Skeletal muscle satellite cell (primary cell): Measurements from ENCODE around the gene PRKAR1A.
"Not testable (repeated sequence)": the region's sequence is repeated elsewhere in the genome, so short reads cannot be mapped to it uniquely, and the experiment has no call there.

ENCODE experiments used
- H3K27me3 ChIP-seq: 2 replicates; pipeline ENCODE4 v1.7.0; 2013; ENCODE audit warnings: low read length; ENCODE audit not compliant: control insufficient read depth, insufficient read depth
- H3K36me3 ChIP-seq: 2 replicates; pipeline ENCODE4 v1.7.0; 2013; ENCODE audit warnings: mild to moderate bottlenecking, control low read depth, low read length; ENCODE audit not compliant: insufficient read depth
- H3K4me1 ChIP-seq: 2 replicates; pipeline ENCODE4 v1.7.0; 2013; ENCODE audit warnings: low read length; ENCODE audit not compliant: control insufficient read depth, insufficient read depth
- H3K4me2 ChIP-seq: 2 replicates; pipeline ENCODE4 v1.7.0; 2013; ENCODE audit warnings: mild to moderate bottlenecking, low read length
- H3K4me3 ChIP-seq: 2 replicates; pipeline ENCODE4 v1.7.0; 2013; ENCODE audit warnings: low read length
- H3K9ac ChIP-seq: 2 replicates; pipeline ENCODE4 v1.7.0; 2013; ENCODE audit warnings: mild to moderate bottlenecking, low read depth, low read length, moderate library complexity
- H3K9me3 ChIP-seq: replicated peaks from 2 replicates; pipeline ENCODE4 v1.7.0; 2013; ENCODE audit warnings: mild to moderate bottlenecking, control low read depth, low read length

The PRKAR1A gene

DNA sequence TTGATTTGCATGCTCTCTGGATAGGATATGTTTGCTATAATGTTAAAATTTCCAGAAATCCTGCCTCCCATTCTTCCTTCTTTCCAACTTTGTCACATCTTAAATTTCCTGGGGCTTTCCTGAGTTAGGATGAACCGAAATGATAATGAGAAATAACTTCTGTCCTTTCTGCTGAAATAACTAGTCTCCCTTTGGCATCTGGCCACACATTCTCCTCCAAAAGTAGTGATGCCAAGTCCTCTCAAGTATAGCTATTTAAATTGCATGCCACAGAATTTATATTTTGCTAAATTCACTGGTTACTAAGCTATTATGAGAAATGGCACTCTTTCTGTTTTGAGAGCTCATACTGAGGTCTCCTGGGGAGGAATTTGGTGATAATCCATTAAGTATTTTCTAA lies 58.3 kb downstream of the PRKAR1A start:
- H3K36me3 ChIP-seq: no peaks in the 10 kb centered on the region
- H3K9me3 ChIP-seq: no peaks in the 10 kb centered on the region
- peaks cover 14% of the 10 kb centered on the region for H3K27me3 ChIP-seq
- no peaks in the 10 kb centered on the region for H3K4me1 ChIP-seq
- H3K4me2 ChIP-seq: no peak overlapping the region
- no peak overlapping the region for H3K9ac ChIP-seq
- no peak overlapping the region for H3K4me3 ChIP-seq

DNA sequence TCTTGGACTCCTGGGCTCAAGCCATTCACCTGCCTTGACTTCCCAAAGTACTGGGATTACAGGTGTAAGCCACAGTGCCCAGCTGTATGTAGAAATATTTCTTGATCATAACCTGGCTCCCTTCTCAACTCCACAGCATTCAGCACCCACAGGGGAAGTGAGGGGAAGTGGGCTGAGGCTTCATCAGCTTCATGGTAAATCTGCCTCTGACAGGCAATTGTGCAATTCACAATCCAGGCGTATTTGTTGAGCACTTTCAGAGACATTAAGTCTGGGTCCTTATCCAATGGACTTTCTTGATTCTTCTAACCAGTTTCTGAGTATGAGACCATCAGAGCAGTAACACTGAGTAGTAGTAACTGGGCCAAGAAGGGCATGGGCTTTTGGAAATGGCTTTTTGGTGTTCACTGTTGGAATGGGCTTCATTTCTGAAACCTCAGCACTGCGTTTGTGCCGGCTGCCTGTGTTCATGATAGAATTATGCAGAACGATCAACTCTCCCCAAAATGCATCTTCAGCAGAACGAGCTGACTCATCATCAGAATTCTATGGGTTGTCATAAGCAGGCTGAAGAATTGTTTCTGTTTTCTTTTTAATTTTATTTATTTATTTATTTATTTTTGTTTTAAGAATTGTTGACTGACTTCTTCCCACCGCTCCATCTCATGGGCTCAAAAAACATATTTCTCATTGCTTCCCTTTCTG lies 60.1 kb downstream of the PRKAR1A start:
- no peak overlapping the region for H3K4me3 ChIP-seq
- no peaks in the 10 kb centered on the region for H3K36me3 ChIP-seq
- H3K4me1 ChIP-seq: no peaks in the 10 kb centered on the region
- H3K4me2 ChIP-seq: no peak overlapping the region
- no peak overlapping the region for H3K9ac ChIP-seq
- peaks cover 9% of the 10 kb centered on the region for H3K27me3 ChIP-seq
- H3K9me3 ChIP-seq: no peaks in the 10 kb centered on the region

DNA sequence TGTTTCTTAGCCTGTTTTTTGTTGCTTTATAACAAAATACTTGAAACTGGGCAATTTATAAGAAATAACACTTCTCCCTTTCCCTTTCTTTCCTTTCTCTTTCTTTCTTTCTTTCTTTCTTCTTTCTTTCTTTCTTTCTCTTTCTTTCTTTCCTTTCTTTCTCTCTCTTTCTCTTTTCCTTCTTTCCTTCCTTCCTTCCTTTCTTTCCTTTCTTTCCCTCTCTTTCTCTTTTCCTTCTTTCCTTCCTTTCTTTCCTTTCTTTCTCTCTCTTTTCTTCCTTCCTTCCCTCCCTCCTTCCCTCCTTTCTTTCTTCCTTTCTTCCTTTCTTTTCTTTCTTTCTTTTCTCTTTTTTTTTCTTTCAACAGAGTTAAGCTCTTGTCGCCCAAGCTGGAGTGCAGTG lies 61.1 kb downstream of the PRKAR1A start:
- peaks cover 11% of the 10 kb centered on the region for H3K27me3 ChIP-seq
- no peak overlapping the region for H3K9ac ChIP-seq
- H3K36me3 ChIP-seq: no peaks in the 10 kb centered on the region
- H3K4me1 ChIP-seq: no peaks in the 10 kb centered on the region
- no peak overlapping the region for H3K4me2 ChIP-seq
- H3K4me3 ChIP-seq: no peak overlapping the region
- H3K9me3 ChIP-seq: no peaks in the 10 kb centered on the region

DNA sequence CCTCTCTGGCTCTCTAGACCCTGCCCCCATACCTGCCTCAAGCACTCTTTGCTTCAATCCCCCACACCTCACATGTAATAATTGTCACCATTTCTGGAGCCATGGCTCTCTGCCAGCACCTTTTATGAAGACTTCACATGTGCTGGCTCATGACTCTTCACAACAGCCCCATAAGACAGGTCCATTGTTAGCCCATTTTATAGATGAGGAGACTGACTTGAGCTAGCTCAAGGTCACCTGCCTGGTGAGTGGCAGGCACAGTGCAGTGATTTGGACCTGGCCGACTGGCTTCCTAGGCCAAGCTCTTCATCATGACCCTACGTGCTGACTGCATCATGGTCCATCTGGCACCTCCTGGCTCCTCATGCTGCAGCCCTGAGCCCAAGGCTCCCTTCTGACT lies 63.9 kb downstream of the PRKAR1A start:
- Histone ChIP-seq H3K4me1 (no peaks in the 10 kb centered on the region), H3K9me3 (no peaks in the 10 kb centered on the region), H3K36me3 (no peaks in the 10 kb centered on the region), H3K4me2 (no peak overlapping the region), H3K9ac (no peak overlapping the region), H3K27me3 (peaks cover 7% of the 10 kb centered on the region), H3K4me3 (no peak overlapping the region)

GRCh38 chr17:68576811-68577496 lies 64.7 kb downstream of the PRKAR1A start:
- no peaks in the 10 kb centered on the region for H3K9me3 ChIP-seq
- H3K4me1 ChIP-seq: no peaks in the 10 kb centered on the region
- no peaks in the 10 kb centered on the region for H3K36me3 ChIP-seq
- H3K4me2 ChIP-seq: no peak overlapping the region
- peaks cover 3% of the 10 kb centered on the region for H3K27me3 ChIP-seq
- H3K4me3 ChIP-seq: no peak overlapping the region
- H3K9ac ChIP-seq: no peak overlapping the region

GRCh38 chr17:68577497-68577821 lies 65.2 kb downstream of the PRKAR1A start:
- Histone ChIP-seq H3K4me2 (no peak overlapping the region), H3K36me3 (no peaks in the 10 kb centered on the region), H3K4me3 (no peak overlapping the region), H3K9me3 (no peaks in the 10 kb centered on the region), H3K9ac (no peak overlapping the region), H3K27me3 (peaks cover 3% of the 10 kb centered on the region), H3K4me1 (no peaks in the 10 kb centered on the region)

GRCh38 chr17:68578236-68578635 lies 66.0 kb downstream of the PRKAR1A start:
- Histone ChIP-seq H3K9me3 (no peaks in the 10 kb centered on the region), H3K4me2 (no peak overlapping the region), H3K27me3 (peaks cover 3% of the 10 kb centered on the region), H3K9ac (no peak overlapping the region), H3K4me3 (no peak overlapping the region), H3K4me1 (no peaks in the 10 kb centered on the region), H3K36me3 (no peaks in the 10 kb centered on the region)

DNA sequence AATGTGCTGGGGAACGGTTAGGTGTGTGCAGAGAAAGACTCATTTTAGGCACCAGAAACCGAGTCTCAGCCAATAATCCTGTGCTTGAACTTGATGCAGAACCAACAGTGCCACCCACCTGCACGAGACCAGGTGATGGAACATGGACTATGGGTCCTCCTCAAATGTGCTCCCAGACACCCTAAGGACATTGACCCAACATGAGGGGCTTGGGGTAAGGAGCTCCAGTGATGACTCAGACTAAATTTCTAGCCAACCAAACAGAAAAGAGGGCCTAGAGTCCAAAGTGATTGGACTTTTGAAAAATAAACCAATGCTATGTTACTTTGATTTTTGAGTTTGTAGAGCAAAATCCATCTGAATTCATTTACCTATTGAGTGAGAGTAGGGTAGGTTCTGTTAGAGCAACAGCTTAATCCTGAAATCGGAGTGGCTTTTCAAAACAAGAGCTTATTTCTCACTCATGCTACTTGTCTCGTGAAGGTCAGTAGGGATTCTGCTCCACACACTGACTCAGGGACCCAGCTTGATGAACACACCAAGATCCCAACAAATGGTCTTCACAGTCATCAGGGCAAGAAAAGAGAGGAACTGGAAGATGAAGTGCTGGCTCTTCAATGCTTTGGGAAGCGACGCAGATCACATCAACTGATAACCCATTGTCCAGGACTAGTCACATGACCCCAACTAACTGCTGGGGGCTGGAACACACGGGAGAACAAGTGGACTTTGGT lies 67.1 kb downstream of the PRKAR1A start:
- Histone ChIP-seq H3K9ac (no peak overlapping the region), H3K4me3 (no peak overlapping the region), H3K4me1 (no peaks in the 10 kb centered on the region), H3K36me3 (no peaks in the 10 kb centered on the region), H3K27me3 (peaks cover 3% of the 10 kb centered on the region), H3K4me2 (no peak overlapping the region), H3K9me3 (no peaks in the 10 kb centered on the region)

GRCh38 chr17:68580236-68580770 lies 68.1 kb downstream of the PRKAR1A start:
- Histone ChIP-seq H3K4me1 (no peaks in the 10 kb centered on the region), H3K4me3 (no peak overlapping the region), H3K4me2 (no peak overlapping the region), H3K36me3 (no peaks in the 10 kb centered on the region), H3K27me3 (peaks cover 3% of the 10 kb centered on the region), H3K9me3 (no peaks in the 10 kb centered on the region), H3K9ac (no peak overlapping the region)

GRCh38 chr17:68581863-68582645 lies 69.8 kb downstream of the PRKAR1A start:
- no peak overlapping the region for H3K4me3 ChIP-seq
- H3K4me2 ChIP-seq: no peak overlapping the region
- peaks cover 3% of the 10 kb centered on the region for H3K27me3 ChIP-seq
- H3K36me3 ChIP-seq: no peaks in the 10 kb centered on the region
- no peaks in the 10 kb centered on the region for H3K9me3 ChIP-seq
- H3K9ac ChIP-seq: no peak overlapping the region
- no peaks in the 10 kb centered on the region for H3K4me1 ChIP-seq

- not testable (repeated sequence) for H3K9ac ChIP-seq, H3K4me1 ChIP-seq, H3K4me2 ChIP-seq, H3K36me3 ChIP-seq, H3K9me3 ChIP-seq, H3K4me3 ChIP-seq, H3K27me3 ChIP-seq
Observed at GRCh38 chr17:68582867-68583266, 70.6 kb downstream of the PRKAR1A start.
